H9 (cell line): ENCODE data around the gene TMCO4. TPM values are rescaled to one million over a fixed set of nuclear protein-coding genes. Genes with fewer than 3 reads are reported as not detected.

Source experiments
- DNase-seq: peaks from one replicate; pipeline ENCODE4 v3.0.0-alpha.2; 2017
- H2AFZ ChIP-seq: one replicate; pipeline ENCODE4 v1.6.1; 2013; ENCODE audit warnings: mild to moderate bottlenecking, low read length, control low read depth, moderate library complexity
- H2AK5ac ChIP-seq: 2 replicates; pipeline ENCODE4 v1.6.1; 2013; ENCODE audit warnings: low read length, control low read depth, mixed read lengths; ENCODE audit not compliant: insufficient read length
- H2BK120ac ChIP-seq: one replicate; pipeline ENCODE4 v1.6.1; 2013; ENCODE audit warnings: low read depth, mild to moderate bottlenecking, low read length, control low read depth, inconsistent platforms; ENCODE audit not compliant: poor library complexity, severe bottlenecking
- H2BK12ac ChIP-seq: 2 replicates; pipeline ENCODE4 v1.6.1; 2013; ENCODE audit warnings: low read length, control low read depth, mixed read lengths, low read depth; ENCODE audit not compliant: insufficient read length
- H2BK15ac ChIP-seq: 2 replicates; pipeline ENCODE4 v1.6.1; 2013; ENCODE audit warnings: low read depth, low read length, control low read depth
- H2BK20ac ChIP-seq: one replicate; pipeline ENCODE4 v1.6.1; 2013; ENCODE audit warnings: low read depth, mild to moderate bottlenecking, low read length, control low read depth, inconsistent platforms; ENCODE audit not compliant: poor library complexity, severe bottlenecking
- H2BK5ac ChIP-seq: 2 replicates; pipeline ENCODE4 v1.6.1; 2013; ENCODE audit warnings: low read length, control low read depth, mixed read lengths; ENCODE audit not compliant: insufficient read length
- H3K14ac ChIP-seq: 2 replicates; pipeline ENCODE4 v1.6.1; 2013; ENCODE audit warnings: low read length, control low read depth; ENCODE audit not compliant: insufficient read depth
- H3K18ac ChIP-seq: 2 replicates; pipeline ENCODE4 v1.6.1; 2013; ENCODE audit warnings: low read depth, mild to moderate bottlenecking, mixed read lengths, low read length, control low read depth; ENCODE audit not compliant: insufficient read length
- H3K23ac ChIP-seq: 2 replicates; pipeline ENCODE4 v1.6.1; 2013; ENCODE audit warnings: low read length, control low read depth, mixed read lengths, low read depth; ENCODE audit not compliant: insufficient read length
- H3K23me2 ChIP-seq: 2 replicates; pipeline ENCODE4 v1.6.1; 2013; ENCODE audit warnings: low read depth, mild to moderate bottlenecking, mixed read lengths, low read length, control low read depth; ENCODE audit not compliant: insufficient read length, poor library complexity, severe bottlenecking
- H3K27ac ChIP-seq: 2 replicates; pipeline ENCODE4 v1.5.1; 2013; ENCODE audit warnings: low read length, control low read depth, mixed read lengths, low read depth; ENCODE audit not compliant: insufficient read length
- H3K27me3 ChIP-seq: 2 replicates; pipeline ENCODE4 v1.6.1; 2013; ENCODE audit warnings: low read length, control low read depth, inconsistent platforms; ENCODE audit not compliant: insufficient read depth
- H3K4ac ChIP-seq: 2 replicates; pipeline ENCODE4 v1.6.1; 2013; ENCODE audit warnings: low read depth, mild to moderate bottlenecking, control low read depth, inconsistent platforms, low read length, moderate library complexity
- H3K4me1 ChIP-seq: 2 replicates; pipeline ENCODE4 v1.6.1; 2013; ENCODE audit warnings: low read length, control low read depth, inconsistent platforms; ENCODE audit not compliant: insufficient read depth
- H3K4me2 ChIP-seq: 2 replicates; pipeline ENCODE4 v1.6.1; 2013; ENCODE audit warnings: low read length, control low read depth, mixed read lengths; ENCODE audit not compliant: insufficient read length, insufficient read depth
- H3K56ac ChIP-seq: 2 replicates; pipeline ENCODE4 v1.6.1; 2013; ENCODE audit warnings: low read depth, mild to moderate bottlenecking, mixed read lengths, low read length, control low read depth; ENCODE audit not compliant: insufficient read length
- H3K79me1 ChIP-seq: 2 replicates; pipeline ENCODE4 v1.6.1; 2013; ENCODE audit warnings: low read depth, mild to moderate bottlenecking, moderate library complexity, low read length, control low read depth, inconsistent platforms; ENCODE audit not compliant: insufficient read depth, poor library complexity, severe bottlenecking
- H3K79me2 ChIP-seq: 2 replicates; pipeline ENCODE4 v1.6.1; 2013; ENCODE audit warnings: low read length, control low read depth, inconsistent platforms; ENCODE audit not compliant: insufficient read depth
- H3K9ac ChIP-seq: 2 replicates; pipeline ENCODE4 v1.6.1; 2013; ENCODE audit warnings: low read length, control low read depth, mixed read lengths; ENCODE audit not compliant: insufficient read length; ENCODE audit errors: extremely low read depth
- H3K9me3 ChIP-seq: one replicate; pipeline ENCODE4 v1.6.1; 2013; ENCODE audit warnings: low read depth, low read length, inconsistent platforms; ENCODE audit not compliant: control insufficient read depth
- H3T11ph ChIP-seq: one replicate; pipeline ENCODE4 v1.6.1; 2013; ENCODE audit warnings: mild to moderate bottlenecking, low read length, control low read depth, inconsistent platforms
- H4K20me1 ChIP-seq: one replicate; pipeline ENCODE4 v1.6.1; 2013; ENCODE audit not compliant: control insufficient read depth, insufficient read length, insufficient read depth
- H4K5ac ChIP-seq: 2 replicates; pipeline ENCODE4 v1.6.1; 2013; ENCODE audit warnings: low read depth, mild to moderate bottlenecking, mixed read lengths, low read length, control low read depth; ENCODE audit not compliant: insufficient read length
- H4K8ac ChIP-seq: replicated peaks from 2 replicates; pipeline ENCODE4 v1.6.1; 2013; ENCODE audit warnings: low read length, control low read depth, mixed read lengths, low read depth; ENCODE audit not compliant: insufficient read length
- H4K91ac ChIP-seq: 2 replicates; pipeline ENCODE4 v1.6.1; 2013; ENCODE audit warnings: low read depth, mild to moderate bottlenecking, moderate library complexity, mixed read lengths, low read length, control low read depth; ENCODE audit not compliant: insufficient read length
- H3K27ac Mint-ChIP-seq, 3 experiments: 2 replicates in 2 of 3; 3 replicates in 1 of 3; pipeline ENCODE4 v1.8.0; 2020 to 2021; ENCODE audit warnings: mixed read lengths in 3 of 3, mild to moderate bottlenecking in 1 of 3, moderate library complexity in 1 of 3
- H3K27me3 Mint-ChIP-seq: 2 replicates; pipeline ENCODE4 v1.8.0; 2021; ENCODE audit warnings: low read depth, mild to moderate bottlenecking, moderate library complexity, mixed read lengths
- H3K36me3 Mint-ChIP-seq, 3 experiments: 2 replicates in 2 of 3; 3 replicates in 1 of 3; pipeline ENCODE4 v1.8.0; 2020 to 2021; ENCODE audit warnings: low read depth in 3 of 3, mixed read lengths in 3 of 3; ENCODE audit not compliant: insufficient read depth in 1 of 3
- H3K4me1 Mint-ChIP-seq, 2 experiments: 2 replicates each; pipeline ENCODE4 v1.8.0; 2020; ENCODE audit warnings: mixed read lengths in 2 of 2
- H3K4me3 Mint-ChIP-seq, 2 experiments: 2 replicates in 1 of 2; 3 replicates in 1 of 2; pipeline ENCODE4 v1.8.0; 2020 to 2021; ENCODE audit warnings: mild to moderate bottlenecking in 2 of 2, mixed read lengths in 2 of 2, moderate library complexity in 1 of 2
- H3K9me3 Mint-ChIP-seq, 2 experiments: 2 replicates in 1 of 2; 3 replicates in 1 of 2; pipeline ENCODE4 v1.8.0; 2020; ENCODE audit warnings: mild to moderate bottlenecking in 2 of 2, mixed read lengths in 2 of 2, moderate library complexity in 1 of 2
- WGBS: extraction: QIAGEN DNeasy Blood & Tissue Kit; methylation state at CpG from one replicate; pipeline ENCODE4 v1.1.7; 2013; ENCODE audit warnings: missing lambda C conversion rate, low lambda C conversion rate, mixed read lengths; ENCODE audit not compliant: insufficient read length; ENCODE audit errors: extremely low coverage; 5-methylcytosine and 5-hydroxymethylcytosine counted together
- total RNA-seq: library from RNA; stranded (reverse); gene quantifications from 2 replicates; pipeline ENCODE4 v1.2.1, GENCODE V29; 2021
- TF ChIP-seq, protein P1 (sequence below): fragments of 200-600 bp; sonication (generic); conservative IDR thresholded peaks from 3 replicates; pipeline ENCODE4 v1.8.0; 2021; ENCODE audit warnings: antibody characterized with exemption, mild to moderate bottlenecking

TMCO4 gene
- total RNA-seq, 1 experiment from 2014 or later = 4.0 TPM

DNA sequence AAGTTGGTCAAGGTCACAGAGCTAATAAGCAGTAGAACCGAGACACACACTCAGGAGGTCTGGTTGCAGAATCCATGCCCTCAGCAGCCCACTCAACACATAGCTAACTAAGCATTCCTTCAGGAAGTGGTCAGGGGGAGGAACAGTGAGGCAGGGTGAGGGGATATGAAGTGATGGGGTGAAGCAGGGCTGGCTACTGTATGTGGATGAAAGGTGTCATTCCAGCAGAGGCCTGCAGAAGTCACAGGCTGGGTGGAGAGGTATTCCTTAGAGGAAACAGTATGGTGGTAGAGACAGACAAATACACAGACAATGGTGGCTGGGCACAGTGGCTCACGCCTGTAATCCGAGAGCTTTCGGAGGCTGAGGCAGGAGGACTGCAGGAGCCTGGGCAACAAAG is 14.1 kb downstream of the TMCO4 start:
- Histone ChIP-seq H3K79me1 (no peaks in the 10 kb centered on the region), H3K56ac (no peak overlapping the region), H3K23ac (no peak overlapping the region), H3T11ph (no peak overlapping the region), H3K9ac (no peak overlapping the region), H2BK120ac (no peak overlapping the region), H3K27me3 (peaks cover 28% of the 10 kb centered on the region; the same call in 1 of the 2 replicates), H2BK5ac (no peak overlapping the region), H4K8ac (no peak overlapping the region), H2BK15ac (no peak overlapping the region), H3K79me2 (no peaks in the 10 kb centered on the region), H3K27ac (no peak overlapping the region), H3K4me1 (peaks cover 14% of the 10 kb centered on the region; the same call in 1 of the 2 replicates), H2BK20ac (no peak overlapping the region), H4K91ac (no peak overlapping the region), H3K4ac (no peak overlapping the region), H2AFZ (no peak overlapping the region), H2BK12ac (no peak overlapping the region), H2AK5ac (no peak overlapping the region), H3K23me2 (no peaks in the 10 kb centered on the region), H3K9me3 (no peaks in the 10 kb centered on the region), H4K20me1 (no peaks in the 10 kb centered on the region), H3K14ac (no peak overlapping the region), H3K18ac (no peak overlapping the region), H4K5ac (no peak overlapping the region), H3K4me2 (no peak overlapping the region)
- Mint-ChIP-seq H3K9me3 (no peaks in the 10 kb centered on the region; a peak in 2 of 5 replicates), H3K4me3 (no peak overlapping the region; a peak in 1 of 5 replicates), H3K4me1 (peaks cover 22 to 29% of the 10 kb centered on the region in 2 experiments), H3K36me3 (no peaks in the 10 kb centered on the region; a peak in 1 of 7 replicates), H3K27ac (no peak overlapping the region; a peak in 1 of 7 replicates), H3K27me3 (peaks cover 91% of the 10 kb centered on the region)
- TF ChIP-seq, protein P1, sequence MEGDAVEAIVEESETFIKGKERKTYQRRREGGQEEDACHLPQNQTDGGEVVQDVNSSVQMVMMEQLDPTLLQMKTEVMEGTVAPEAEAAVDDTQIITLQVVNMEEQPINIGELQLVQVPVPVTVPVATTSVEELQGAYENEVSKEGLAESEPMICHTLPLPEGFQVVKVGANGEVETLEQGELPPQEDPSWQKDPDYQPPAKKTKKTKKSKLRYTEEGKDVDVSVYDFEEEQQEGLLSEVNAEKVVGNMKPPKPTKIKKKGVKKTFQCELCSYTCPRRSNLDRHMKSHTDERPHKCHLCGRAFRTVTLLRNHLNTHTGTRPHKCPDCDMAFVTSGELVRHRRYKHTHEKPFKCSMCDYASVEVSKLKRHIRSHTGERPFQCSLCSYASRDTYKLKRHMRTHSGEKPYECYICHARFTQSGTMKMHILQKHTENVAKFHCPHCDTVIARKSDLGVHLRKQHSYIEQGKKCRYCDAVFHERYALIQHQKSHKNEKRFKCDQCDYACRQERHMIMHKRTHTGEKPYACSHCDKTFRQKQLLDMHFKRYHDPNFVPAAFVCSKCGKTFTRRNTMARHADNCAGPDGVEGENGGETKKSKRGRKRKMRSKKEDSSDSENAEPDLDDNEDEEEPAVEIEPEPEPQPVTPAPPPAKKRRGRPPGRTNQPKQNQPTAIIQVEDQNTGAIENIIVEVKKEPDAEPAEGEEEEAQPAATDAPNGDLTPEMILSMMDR = no peak
- WGBS = no CpG with 5 or more reads among the region's 4 CpGs
- DNase-seq = no peak
